AG10803 (cell line): ENCODE results near the gene PIP4K2C.

ENCODE experiments used
- DNase-seq: peaks from one replicate; pipeline ENCODE4 v3.0.0; 2010; ENCODE audit warnings: low read depth
- H3K4me3 ChIP-seq: 2 replicates; pipeline ENCODE4 v1.5.1; 2011; ENCODE audit warnings: mild to moderate bottlenecking, low read length, control low read depth
- CTCF ChIP-seq: conservative IDR thresholded peaks from 2 replicates; pipeline ENCODE4 v1.5.1; 2011; ENCODE audit warnings: mild to moderate bottlenecking, low read length, control low read depth, inconsistent platforms

The PIP4K2C gene

GRCh38 chr12:57581802-57582201 is 9.2 kb upstream of the PIP4K2C start:
- no peak for DNase-seq
- TF ChIP-seq CTCF: no peak
- H3K4me3 ChIP-seq: no peak overlapping the region

DNA sequence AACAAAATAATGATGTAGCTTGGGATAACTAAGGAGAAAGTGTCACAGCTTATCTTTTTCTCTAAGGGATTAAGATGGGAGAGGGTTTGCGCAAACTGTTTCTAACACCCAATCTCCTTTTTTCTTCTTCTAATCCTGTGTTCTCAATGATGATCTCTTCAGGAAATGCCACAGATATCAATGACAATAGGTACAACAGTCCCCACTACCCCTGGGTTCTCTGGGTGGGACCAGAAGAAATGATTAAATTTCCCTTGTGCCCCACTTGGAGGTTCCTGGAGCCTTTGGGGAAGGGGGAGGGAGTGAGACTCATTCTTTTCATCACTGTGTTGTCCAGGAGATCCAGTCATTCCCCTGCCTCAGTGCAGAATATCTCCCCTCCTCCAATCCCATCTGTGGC is 8.6 kb upstream of the PIP4K2C start:
- no peak overlapping the region for H3K4me3 ChIP-seq
- no peak for TF ChIP-seq CTCF
- DNase-seq: no peak

GRCh38 chr12:57583008-57583831 is 7.8 kb upstream of the PIP4K2C start:
- H3K4me3 ChIP-seq: no peak overlapping the region
- DNase-seq: peak; percentile 77
- TF ChIP-seq CTCF: peak; percentile 90

DNA sequence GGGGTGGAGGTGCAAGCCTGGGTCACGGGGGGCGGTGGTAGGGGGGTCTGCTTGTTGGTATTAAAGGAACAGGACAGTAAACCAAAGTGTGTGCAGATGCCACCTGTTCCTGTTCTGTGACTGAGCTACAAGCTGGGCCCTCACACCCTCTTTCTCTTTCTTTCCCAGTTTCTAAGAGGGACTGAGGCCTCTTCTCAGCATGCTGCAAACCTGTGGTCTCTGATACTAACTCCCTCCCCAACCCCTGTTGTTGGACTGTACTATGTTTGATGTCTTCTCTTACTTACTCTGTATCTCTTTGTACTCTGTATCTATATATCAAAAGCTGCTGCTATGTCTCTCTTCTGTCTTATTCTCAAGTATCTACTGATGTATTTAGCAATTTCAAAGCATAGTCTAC is 6.9 kb upstream of the PIP4K2C start:
- H3K4me3 ChIP-seq: no peak overlapping the region
- no peak for TF ChIP-seq CTCF
- no peak for DNase-seq

- no peak overlapping the region for H3K4me3 ChIP-seq
- DNase-seq: no peak
- TF ChIP-seq CTCF: no peak
These were observed 6.3 kb upstream of the PIP4K2C start for GRCh38 chr12:57584690-57585089.

DNA sequence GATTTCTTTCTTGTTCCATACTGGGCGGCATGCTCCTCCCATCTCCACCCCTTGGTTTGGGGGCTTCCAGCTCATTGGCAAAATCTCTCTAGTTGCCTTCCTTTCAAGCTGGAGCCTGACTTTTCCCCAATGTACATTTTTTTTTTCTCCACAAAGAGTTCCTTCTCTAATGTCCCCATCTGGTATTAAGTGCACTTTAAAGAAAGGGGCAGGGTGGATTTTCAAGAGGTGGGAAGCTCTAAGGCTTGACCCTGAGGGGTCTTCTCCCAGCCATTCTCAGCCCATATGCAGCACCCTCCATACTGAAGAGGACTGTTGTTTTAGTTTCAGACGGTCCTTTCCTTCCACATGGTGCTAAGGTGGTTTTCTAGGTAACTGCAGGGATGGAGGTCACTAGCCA is 5.8 kb upstream of the PIP4K2C start:
- no peak for TF ChIP-seq CTCF
- H3K4me3 ChIP-seq: no peak overlapping the region
- DNase-seq: no peak

GRCh38 chr12:57586128-57586527 is 4.9 kb upstream of the PIP4K2C start:
- no peak overlapping the region for H3K4me3 ChIP-seq
- no peak for TF ChIP-seq CTCF
- no peak for DNase-seq
